Prostate gland (tissue), 2 donors: Measurements from ENCODE around the gene CNTRL.

ENCODE experiments used
- POLR2AphosphoS5 ChIP-seq: sonication (generic); formaldehyde crosslinking; IDR thresholded peaks from one replicate; pipeline ENCODE4 v1.6.1; 2017; ENCODE audit warnings: antibody characterized with exemption
- TF ChIP-seq, protein P1 (sequence below), 4 experiments: fragments of 200-600 bp in 2 of 4; fragments of 450-650 bp in 2 of 4; sonication (generic) in 2 of 4; IDR thresholded peaks; 1 replicate in 3 of 4; 2 replicates in 1 of 4; pipeline ENCODE4 v1.5.1; 2016 to 2019; ENCODE audit warnings: antibody characterized with exemption in 4 of 4, mild to moderate bottlenecking in 2 of 4, moderate library complexity in 2 of 4

DNA sequence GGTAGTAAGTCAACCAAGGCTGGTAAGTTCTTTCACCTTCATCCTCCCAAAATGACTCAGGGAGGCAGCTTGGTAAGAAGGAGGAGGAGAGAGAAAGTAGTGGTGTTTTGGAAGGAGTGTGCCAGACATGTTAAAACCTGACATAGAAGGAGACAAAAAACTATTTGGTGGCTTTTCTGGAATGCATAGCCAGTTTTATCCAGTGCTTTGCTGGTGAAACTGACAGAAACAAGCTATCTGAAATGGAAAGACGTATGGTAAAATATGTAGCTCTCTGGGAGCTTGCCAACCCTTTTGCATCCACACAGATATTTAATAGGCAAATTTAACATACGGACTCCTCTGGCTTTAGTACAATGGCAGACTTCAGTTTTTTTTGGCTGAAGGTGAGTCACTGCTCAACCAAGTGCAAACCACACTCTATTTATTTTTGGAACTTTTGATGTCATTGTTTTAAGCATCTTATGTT is 81.5 kb downstream of the CNTRL start:
- TF ChIP-seq POLR2AphosphoS5, result peak; percentile 66
- TF ChIP-seq, protein P1, sequence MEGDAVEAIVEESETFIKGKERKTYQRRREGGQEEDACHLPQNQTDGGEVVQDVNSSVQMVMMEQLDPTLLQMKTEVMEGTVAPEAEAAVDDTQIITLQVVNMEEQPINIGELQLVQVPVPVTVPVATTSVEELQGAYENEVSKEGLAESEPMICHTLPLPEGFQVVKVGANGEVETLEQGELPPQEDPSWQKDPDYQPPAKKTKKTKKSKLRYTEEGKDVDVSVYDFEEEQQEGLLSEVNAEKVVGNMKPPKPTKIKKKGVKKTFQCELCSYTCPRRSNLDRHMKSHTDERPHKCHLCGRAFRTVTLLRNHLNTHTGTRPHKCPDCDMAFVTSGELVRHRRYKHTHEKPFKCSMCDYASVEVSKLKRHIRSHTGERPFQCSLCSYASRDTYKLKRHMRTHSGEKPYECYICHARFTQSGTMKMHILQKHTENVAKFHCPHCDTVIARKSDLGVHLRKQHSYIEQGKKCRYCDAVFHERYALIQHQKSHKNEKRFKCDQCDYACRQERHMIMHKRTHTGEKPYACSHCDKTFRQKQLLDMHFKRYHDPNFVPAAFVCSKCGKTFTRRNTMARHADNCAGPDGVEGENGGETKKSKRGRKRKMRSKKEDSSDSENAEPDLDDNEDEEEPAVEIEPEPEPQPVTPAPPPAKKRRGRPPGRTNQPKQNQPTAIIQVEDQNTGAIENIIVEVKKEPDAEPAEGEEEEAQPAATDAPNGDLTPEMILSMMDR (IDR thresholded peaks at IDR 0.05), result no peak
